Measurements from ENCODE around the gene SIAH3.

The SIAH3 gene

DNA sequence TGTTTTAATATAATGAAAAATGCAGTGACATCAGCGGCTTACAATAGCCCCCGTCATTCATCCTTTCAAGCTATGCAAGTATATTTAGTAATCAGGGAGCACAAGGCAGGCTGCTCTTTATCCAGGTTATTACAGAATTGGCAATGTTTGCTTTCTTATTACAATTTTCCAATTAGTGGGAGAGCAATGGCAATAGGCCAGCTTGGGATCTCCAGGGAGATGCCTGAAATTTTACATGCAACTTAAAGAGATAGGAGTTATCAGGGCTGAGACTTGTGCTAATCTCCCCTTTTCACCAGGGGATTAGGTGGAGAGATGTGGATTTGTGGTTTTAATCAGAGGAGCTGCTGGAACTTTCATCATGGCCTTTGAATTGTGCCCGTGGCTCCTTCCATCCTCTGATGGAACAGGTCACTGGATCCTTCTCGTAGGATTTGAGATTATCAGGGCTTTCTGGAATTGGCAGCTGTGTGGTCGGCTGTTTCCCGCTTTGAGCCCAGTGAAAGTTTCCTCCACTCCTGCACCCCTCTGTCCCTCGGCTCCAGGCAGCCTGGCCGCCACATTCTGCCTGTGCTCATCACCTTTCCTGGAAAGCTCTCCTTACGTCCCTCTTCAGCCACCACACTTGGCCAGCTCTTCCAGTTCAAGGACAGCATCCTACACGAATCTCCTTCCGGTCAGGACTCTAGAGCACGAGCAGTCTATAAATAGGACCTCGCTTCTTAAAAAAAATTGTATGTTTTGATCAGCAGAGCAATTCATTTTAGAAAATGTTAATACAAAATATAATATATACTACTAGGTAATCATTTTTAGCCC, 102.4 kb downstream of the SIAH3 start:
- Histone ChIP-seq H3F3A (ENCODE audit: insufficient read depth) (no peaks in the 10 kb centered on the region), H3K36me3 (ENCODE audit: low read length) (no peaks in the 10 kb centered on the region), H3K27me3 (ENCODE audit: low read length) (no peaks in the 10 kb centered on the region), H3K9ac (ENCODE audit: low read length) (no peak overlapping the region), H3K9me2 (replicated peaks; ENCODE audit: insufficient read depth, low read length) (no peaks in the 10 kb centered on the region), H4K20me1 (ENCODE audit: low read depth, low read length) (no peaks in the 10 kb centered on the region), H3K4me3 (ENCODE audit: insufficient read depth, low read length, poor library complexity, severe bottlenecking) (no peak overlapping the region), H3K9me3 (ENCODE audit: insufficient read depth, low read length) (no peaks in the 10 kb centered on the region), H3K27ac (ENCODE audit: low read depth, low read length) (no peak overlapping the region), H2AFZ (ENCODE audit: low read depth, low read length, severe bottlenecking) (no peak overlapping the region), H3K4me2 (ENCODE audit: low read depth, low read length, poor library complexity, severe bottlenecking) (no peak overlapping the region), H3K79me2 (ENCODE audit: insufficient read depth, low read length) (no peaks in the 10 kb centered on the region)
- TF ChIP-seq EZH2phosphoT487 (conservative IDR thresholded peaks at IDR 0.05; ENCODE audit: low read length), result no peak
- TF ChIP-seq, protein P1, sequence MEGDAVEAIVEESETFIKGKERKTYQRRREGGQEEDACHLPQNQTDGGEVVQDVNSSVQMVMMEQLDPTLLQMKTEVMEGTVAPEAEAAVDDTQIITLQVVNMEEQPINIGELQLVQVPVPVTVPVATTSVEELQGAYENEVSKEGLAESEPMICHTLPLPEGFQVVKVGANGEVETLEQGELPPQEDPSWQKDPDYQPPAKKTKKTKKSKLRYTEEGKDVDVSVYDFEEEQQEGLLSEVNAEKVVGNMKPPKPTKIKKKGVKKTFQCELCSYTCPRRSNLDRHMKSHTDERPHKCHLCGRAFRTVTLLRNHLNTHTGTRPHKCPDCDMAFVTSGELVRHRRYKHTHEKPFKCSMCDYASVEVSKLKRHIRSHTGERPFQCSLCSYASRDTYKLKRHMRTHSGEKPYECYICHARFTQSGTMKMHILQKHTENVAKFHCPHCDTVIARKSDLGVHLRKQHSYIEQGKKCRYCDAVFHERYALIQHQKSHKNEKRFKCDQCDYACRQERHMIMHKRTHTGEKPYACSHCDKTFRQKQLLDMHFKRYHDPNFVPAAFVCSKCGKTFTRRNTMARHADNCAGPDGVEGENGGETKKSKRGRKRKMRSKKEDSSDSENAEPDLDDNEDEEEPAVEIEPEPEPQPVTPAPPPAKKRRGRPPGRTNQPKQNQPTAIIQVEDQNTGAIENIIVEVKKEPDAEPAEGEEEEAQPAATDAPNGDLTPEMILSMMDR (IDR thresholded peaks at IDR 0.05; ENCODE audit: insufficient read depth, low read length, poor library complexity, severe bottlenecking), result no peak

DNA sequence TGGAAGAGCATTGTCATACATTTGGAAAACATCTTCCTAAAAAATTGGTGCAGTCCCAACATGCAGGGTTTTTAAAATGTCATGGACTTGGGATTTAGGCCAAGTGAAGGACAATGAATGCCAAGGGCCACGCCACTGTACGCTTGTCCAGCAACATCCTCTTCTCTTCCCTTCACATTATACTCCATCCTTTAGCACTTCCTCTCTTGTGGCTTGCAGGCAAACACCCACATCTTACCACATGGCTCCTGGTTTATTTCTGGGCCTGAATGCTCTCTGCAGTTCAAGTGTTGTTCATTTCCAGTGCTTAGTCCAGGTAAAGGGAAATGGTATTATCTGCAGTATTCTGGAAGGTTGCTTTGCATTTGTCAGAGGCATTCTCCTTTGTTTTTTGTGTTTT, 104.5 kb downstream of the SIAH3 start:
- no peak for TF ChIP-seq EZH2phosphoT487 (conservative IDR thresholded peaks at IDR 0.05; ENCODE audit: low read length)
- TF ChIP-seq, protein P1 (IDR thresholded peaks at IDR 0.05; ENCODE audit: insufficient read depth, low read length, poor library complexity, severe bottlenecking), result no peak
- Histone ChIP-seq H3K9me2 (replicated peaks; ENCODE audit: insufficient read depth, low read length) (no peaks in the 10 kb centered on the region), H3K36me3 (ENCODE audit: low read length) (no peaks in the 10 kb centered on the region), H3K9me3 (ENCODE audit: insufficient read depth, low read length) (no peaks in the 10 kb centered on the region), H3K79me2 (ENCODE audit: insufficient read depth, low read length) (no peaks in the 10 kb centered on the region), H2AFZ (ENCODE audit: low read depth, low read length, severe bottlenecking) (no peak overlapping the region), H4K20me1 (ENCODE audit: low read depth, low read length) (no peaks in the 10 kb centered on the region), H3K27me3 (ENCODE audit: low read length) (no peaks in the 10 kb centered on the region), H3K27ac (ENCODE audit: low read depth, low read length) (no peak overlapping the region), H3K4me3 (ENCODE audit: insufficient read depth, low read length, poor library complexity, severe bottlenecking) (no peak overlapping the region), H3F3A (ENCODE audit: insufficient read depth) (no peaks in the 10 kb centered on the region), H3K9ac (ENCODE audit: low read length) (no peak overlapping the region), H3K4me2 (ENCODE audit: low read depth, low read length, poor library complexity, severe bottlenecking) (no peak overlapping the region)

DNA sequence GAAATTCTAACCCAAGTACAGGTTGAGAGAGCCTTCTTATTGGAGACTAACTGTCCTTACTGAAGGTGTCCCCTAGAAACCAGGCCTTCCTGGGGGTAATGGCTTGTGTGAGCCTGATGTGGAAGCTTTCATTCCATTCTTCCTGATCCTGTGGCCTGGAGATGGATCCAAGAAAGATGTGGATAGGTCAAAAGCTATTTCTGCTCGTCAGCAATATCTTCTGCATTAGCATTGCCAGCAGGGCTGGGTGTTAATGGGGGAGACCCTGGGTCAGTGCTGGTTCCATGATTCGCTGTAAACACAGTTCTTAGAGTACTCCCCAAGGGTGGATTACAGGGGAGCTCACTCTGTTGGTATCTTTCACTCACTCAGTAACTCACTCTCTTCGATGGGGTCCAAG, 106.6 kb downstream of the SIAH3 start:
- H3K9ac ChIP-seq (ENCODE audit: low read length), result no peak overlapping the region
- no peak overlapping the region for H3K4me3 ChIP-seq (ENCODE audit: insufficient read depth, low read length, poor library complexity, severe bottlenecking)
- no peak overlapping the region for H2AFZ ChIP-seq (ENCODE audit: low read depth, low read length, severe bottlenecking)
- H3F3A ChIP-seq (ENCODE audit: insufficient read depth), result no peaks in the 10 kb centered on the region
- no peaks in the 10 kb centered on the region for H3K9me2 ChIP-seq (replicated peaks; ENCODE audit: insufficient read depth, low read length)
- H3K36me3 ChIP-seq (ENCODE audit: low read length), result no peaks in the 10 kb centered on the region
- no peaks in the 10 kb centered on the region for H4K20me1 ChIP-seq (ENCODE audit: low read depth, low read length)
- H3K4me2 ChIP-seq (ENCODE audit: low read depth, low read length, poor library complexity, severe bottlenecking), result no peak overlapping the region
- H3K9me3 ChIP-seq (ENCODE audit: insufficient read depth, low read length), result no peaks in the 10 kb centered on the region
- TF ChIP-seq EZH2phosphoT487 (conservative IDR thresholded peaks at IDR 0.05; ENCODE audit: low read length), result no peak
- TF ChIP-seq, protein P1 (IDR thresholded peaks at IDR 0.05; ENCODE audit: insufficient read depth, low read length, poor library complexity, severe bottlenecking), result no peak
- H3K27me3 ChIP-seq (ENCODE audit: low read length), result no peaks in the 10 kb centered on the region
- no peak overlapping the region for H3K27ac ChIP-seq (ENCODE audit: low read depth, low read length)
- no peaks in the 10 kb centered on the region for H3K79me2 ChIP-seq (ENCODE audit: insufficient read depth, low read length)

All from SU-DHL-6 (cell line).